NCI-H82 treated with DMSO at 0.1 percent for 48 hours (cell line): ENCODE results near the gene EPAS1.

Experiments used
- DNase-seq: peaks from one replicate; lab custom pipeline; 2025; ENCODE audit not compliant: unreplicated experiment; lab: John Stamatoyannopoulos, UW

The EPAS1 gene

DNA sequence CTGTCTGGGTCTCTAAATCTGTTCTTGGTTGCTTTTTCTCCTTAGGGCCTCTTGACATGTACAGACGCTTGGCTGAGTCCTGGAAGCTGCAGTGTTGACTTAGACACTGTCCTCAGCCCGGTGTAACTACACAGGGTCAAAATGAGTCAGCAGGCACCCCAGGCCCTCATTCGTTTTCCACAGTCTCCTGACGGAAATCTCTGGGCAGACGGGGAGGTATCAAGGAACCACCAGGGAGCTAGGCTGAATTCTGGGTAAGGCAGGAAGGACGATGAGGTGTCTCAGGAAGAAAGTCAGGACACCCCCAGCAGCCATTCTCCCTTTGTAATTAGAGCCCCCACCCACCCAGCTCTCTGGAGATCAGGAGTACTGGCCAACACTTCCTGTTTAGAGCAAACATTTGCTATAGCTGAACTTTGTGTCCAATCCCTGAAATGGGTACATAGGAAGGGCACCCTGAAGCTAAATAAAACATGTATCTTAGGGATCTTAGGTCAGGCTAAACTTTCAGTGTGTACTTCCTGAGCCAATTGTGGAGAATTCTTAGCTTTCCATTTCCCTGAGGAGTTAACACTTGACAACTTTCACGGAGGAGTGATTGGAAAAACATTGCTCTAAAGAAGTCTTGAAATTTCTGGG, 23.9 kb upstream of the EPAS1 start:
- DNase-seq = no peak

DNA sequence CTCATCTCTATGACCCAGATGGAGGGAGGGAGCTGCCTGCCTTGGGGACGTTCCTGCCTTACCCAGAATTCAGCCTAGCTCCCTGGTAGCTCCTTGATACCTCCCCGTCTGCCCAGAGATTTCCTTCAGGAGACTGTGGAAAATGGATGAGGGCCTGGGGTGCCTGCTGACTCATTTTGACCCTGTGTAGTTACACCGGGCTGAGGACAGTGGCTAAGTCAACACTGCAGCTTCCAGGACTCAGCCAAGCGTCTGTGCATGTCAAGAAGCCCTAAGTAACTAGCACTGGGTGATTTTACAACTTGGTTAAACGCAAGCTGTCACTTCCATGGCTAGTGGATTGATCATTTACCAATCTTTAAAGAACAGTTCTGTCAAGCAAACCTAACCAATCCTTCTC, 23.3 kb upstream of the EPAS1 start:
- DNase-seq = no peak

DNA sequence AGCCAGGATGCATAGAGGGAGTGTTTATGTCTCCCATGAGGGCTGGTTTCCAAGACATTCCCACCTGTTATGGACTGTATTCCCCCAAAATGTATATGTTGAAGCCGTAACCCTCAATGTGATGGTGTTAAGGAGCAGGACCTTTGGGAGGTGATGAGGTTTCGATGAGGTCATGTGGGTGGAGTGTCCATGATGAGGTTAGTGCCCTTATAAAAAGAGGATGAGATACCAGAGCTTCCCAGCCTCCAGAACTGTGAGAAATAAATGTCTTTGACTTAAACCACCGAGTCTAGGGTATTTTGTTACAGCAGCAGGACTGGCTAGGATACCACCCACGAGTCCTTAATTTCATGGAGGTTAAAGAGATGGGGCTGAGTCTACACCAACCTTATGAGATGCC, 22.6 kb upstream of the EPAS1 start:
- no peak for DNase-seq

DNA sequence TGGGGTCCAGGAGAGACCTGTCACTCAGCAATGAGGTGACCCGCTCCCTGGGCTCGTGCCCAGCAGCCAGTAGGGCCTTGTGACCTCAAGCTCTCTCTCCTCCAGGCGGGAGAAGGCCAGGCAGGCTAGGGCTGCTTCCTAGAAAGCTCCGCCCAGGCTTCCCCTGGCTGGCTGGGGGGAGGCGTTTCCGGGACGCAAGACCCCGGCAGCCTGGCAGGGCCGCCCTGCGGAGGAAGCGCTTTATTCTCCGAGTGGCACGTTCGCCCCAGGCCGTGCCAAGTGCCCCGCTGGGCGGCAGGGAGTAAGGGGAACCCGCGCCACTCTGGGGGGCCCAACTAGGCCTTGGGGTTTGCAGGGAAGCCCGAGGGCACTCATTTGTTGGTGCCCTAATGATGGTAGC, 21.2 kb upstream of the EPAS1 start:
- DNase-seq = no peak

DNA sequence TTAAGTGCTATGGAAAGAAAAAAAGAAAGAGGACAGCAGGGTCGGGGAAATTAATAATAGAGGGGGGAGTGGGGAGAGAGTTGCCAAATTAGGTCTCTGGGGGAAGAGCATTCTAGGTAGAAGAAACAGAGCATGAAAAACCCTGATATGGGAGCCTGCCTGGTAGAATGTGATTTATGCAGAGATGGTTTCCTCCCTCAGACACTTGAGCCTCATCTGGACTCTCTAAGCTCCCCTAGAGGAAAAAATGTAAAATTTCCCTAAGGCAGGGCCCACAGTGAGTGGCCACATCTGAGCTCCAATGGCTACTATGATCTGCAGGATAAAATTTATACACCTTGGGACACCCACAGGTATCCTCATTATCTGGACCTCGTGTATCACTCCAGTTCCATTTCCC, 20.6 kb upstream of the EPAS1 start:
- no peak for DNase-seq

DNA sequence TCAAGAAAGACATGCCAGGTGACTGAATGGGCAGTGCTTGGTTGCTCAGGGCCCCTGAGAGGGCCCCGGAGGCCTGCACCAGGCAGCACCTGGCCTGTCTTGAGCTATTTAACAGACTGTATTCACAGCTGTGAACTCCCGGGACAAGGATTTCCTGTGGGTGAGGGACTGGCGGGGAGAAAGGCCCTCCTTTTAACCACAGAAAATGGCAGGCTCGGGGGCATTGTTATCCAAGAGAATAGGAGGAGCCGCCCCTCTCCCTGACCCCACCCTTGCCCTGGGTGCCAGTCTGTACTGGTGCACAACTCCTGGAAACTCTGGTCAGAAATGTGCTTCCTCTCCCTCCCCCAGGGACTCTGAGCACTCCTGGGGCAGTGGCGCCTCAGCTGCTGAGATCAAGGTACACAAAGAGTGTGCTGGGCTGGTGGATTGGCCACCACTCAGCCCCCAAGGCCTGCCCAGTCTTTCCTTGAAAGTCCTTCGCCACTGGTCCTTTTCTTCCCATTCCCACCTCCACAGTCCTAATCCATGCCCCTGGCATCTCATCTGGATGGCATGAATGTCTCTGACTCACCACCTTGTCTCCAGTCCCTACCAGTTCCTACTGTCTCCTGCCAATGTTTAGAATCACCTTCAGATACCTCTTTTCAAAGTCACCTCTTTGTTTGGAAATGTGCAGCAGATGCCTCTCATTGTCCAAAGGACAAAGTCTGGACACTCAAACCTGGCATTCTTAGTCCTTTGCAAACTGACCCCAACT, 19.6 kb upstream of the EPAS1 start:
- DNase-seq = no peak

DNA sequence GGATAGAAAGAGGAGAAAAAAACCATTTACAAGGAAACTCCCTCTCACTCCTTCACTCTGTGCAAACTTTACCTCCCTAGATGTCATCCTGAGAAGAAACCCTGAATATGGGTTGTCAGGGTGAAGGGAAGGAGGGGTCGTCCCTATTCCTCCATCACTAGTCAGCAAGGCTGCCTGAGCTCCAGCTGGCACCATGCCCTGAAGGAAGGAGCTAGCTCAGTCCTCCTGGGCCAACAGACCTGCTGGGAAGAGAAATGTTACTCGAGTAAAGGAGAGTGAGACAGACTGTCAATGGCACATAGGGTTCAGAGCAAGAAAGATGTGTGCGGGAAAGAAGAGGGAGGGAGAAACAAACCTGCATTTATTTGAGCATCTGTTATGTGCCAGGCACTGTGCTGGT, 18.3 kb upstream of the EPAS1 start:
- no peak for DNase-seq

DNA sequence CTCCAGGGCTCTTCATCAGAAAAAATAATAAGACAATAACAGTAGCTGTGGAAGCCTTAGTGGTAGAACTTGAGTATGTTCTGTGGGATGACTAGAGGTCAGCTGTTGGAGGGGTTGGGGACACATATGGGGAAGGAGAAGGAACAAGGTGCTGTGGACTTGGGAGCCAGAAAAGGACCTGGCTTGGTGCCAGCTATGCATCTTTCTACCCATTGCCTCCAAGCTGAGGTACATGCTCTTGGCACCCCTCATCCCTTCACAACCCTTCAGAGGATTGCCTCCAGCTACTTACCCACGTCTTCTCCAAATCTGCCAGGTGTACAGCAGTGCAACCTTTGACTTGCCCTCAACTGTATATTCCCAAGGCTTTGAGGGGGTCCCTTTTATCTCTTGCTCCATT, 15.3 kb upstream of the EPAS1 start:
- no peak for DNase-seq

DNA sequence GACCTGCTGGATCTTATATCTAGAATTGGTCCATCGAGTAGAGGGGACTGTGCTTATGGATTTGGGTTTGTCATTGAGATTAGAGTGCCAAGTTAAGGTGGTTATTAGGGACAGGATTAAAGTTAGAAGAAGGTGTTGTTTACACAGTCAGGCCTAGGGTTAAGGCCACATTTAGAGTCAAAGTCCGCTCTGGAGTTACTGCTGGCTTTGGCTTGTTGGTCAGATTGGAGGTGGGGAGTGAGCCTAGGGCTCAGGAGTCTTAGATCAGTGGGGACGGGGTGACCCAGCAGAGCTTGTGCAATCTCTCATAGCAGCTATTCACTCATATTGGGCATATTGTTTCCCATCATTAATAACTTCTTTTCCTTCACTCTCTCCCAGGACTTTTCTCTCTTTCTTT, 13.5 kb upstream of the EPAS1 start:
- no peak for DNase-seq

DNA sequence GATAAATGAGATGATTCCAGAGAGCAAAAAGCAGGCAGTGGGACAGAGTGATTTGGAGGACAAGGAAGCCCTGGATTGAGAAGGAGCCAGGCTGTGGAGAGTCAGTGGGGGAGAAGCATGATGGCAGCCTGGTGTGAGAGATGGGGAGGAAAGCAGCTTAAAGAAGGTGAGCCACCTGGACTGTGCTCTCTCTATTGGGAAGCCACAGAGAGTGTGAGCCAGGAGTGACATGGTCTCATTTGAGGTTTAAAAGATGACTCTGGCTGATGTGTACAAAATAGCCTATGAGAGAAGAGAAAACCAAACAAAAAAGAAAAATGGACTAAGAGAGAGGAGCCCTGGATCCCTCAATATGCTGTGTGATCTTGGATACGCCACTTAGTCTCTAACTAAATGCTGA, 12.9 kb upstream of the EPAS1 start:
- DNase-seq = no peak

DNA sequence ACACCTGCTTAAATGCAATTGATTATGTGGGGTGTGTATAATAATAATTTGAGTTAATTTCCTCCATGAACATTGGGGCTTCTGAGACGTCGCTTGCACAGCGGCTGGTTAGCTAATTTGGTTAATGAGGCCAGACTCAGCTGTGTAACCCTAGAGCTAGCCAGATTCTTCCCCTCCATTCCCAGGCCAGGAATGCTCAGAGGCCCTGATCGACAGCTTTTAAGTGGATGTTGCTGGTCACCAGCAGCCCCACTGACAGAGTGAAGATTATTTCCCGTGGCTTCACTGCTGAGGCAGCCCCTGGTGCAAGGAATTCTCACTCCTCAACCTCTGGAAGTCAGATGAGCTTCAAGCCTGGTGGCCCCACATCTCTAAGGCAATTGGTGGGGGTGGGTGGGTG, 12.4 kb upstream of the EPAS1 start:
- no peak for DNase-seq

DNA sequence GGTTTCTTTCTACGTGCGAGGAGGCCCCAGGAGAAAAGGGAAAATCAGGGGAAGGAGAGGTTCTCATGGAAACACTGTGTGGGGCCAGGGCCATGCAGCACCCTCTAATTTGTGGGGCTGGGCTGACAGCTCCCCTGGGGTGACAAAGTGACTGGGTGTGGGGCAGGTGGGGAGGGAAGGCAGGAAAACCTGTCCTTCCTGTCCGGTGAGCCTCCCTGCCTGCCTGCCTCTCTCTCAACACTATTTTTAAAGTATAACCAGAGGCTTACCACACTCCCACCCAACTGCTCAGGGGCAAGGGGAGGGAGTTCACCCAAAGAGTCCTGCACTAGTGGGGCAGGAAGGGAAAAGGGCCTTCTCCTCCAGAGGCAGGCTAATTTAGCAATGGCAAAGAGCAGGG, 10.5 kb upstream of the EPAS1 start:
- no peak for DNase-seq

DNA sequence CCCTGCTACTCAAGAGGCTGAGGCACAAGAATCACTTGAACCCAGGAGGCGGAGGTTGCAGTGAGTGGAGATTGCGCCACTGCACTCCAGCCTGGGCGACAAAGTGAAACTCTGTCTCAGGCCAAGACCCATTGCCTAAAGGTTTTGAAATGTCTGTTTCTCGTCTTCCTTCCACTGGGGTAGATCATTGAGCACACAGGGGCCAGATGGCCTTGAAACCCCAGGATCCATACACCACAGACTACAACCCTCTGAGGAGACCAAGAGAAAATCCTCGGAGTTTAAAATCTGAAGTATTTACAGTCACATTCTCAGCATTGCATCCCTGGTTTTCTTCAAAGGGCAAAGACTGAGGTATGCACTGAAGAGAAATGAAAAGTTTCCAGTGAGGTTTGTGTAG, 7.1 kb upstream of the EPAS1 start:
- DNase-seq = no peak

DNA sequence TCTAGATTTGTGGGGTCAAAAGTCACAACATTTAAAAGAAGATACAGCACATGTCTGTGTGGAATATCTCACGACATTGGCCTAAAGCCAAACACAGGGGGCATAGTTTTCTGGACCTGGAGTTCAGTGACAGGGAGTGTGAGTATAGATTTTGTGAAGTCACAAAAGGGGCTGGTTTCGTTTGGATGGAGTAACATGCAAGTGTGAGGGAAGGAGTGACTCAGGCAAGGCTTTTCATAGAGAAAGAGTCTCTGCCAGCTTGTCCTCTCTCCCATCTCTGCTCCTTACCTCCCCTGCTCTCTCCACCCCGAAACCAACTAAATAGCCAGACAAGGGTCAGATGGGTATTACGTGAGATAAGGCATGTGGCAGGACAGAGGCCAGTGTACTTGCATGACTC, 3.7 kb upstream of the EPAS1 start:
- no peak for DNase-seq

DNA sequence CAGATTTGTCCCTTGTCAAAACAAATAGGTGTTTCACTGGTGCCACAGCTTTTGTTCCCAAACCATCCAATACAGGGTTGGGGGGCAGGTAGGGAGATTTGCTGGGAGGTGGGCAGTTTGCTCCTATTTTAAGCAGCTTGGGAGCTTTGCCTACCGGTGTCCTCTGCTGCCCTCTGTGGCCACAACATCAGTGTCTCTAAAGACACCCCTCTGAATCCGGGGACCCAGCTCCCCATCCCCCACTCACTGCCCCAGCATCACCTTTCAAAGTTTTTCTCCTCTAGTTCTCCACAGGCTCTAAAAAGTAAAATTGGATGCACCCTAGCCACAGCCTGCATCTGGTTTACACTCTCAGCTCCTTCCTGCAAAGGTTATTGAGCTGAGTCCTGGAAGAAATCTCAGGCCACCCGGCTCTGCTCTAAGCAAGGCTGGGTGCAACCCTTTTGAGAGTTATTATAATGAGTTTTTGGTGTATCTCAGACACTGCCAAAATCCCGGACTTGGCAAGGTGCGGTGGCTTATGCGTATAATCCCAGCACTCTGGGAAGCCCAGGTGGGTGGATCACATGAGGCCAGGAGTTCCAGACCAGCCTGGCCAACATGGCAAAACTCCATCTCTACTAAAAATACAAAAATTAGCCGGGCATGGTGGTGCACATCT, 2.9 kb upstream of the EPAS1 start:
- DNase-seq = no peak

DNA sequence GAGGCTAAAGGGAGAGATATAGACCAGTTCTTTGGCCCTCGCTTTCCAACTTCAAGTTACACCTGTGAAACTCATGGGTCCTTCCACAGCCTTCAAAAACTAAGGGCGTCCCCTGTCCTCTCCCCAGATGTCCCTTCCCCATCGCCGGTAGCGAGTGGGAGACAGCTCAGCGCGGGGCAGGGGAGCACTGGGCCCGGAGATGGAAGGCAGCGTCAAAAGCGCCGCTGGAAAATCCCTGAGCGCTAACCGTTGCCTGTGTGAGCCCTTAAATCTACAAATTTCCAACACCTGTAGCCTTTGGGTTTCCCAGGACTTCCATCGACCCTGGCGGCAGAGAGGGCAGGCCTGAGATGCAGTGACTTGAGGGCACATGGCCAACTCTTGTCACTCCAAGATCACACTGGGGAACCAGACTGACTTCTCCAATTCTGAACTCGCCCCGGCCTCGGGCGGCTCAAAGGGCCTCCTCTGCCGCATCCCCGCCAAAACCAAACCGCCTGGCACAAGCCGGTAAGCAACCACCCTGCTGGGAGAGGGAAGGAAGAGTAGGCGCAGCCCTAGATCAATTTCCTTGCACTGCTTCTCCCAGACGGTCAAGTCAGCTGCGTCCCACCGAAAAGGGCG, 879 bp upstream of the EPAS1 start:
- no peak for DNase-seq

DNA sequence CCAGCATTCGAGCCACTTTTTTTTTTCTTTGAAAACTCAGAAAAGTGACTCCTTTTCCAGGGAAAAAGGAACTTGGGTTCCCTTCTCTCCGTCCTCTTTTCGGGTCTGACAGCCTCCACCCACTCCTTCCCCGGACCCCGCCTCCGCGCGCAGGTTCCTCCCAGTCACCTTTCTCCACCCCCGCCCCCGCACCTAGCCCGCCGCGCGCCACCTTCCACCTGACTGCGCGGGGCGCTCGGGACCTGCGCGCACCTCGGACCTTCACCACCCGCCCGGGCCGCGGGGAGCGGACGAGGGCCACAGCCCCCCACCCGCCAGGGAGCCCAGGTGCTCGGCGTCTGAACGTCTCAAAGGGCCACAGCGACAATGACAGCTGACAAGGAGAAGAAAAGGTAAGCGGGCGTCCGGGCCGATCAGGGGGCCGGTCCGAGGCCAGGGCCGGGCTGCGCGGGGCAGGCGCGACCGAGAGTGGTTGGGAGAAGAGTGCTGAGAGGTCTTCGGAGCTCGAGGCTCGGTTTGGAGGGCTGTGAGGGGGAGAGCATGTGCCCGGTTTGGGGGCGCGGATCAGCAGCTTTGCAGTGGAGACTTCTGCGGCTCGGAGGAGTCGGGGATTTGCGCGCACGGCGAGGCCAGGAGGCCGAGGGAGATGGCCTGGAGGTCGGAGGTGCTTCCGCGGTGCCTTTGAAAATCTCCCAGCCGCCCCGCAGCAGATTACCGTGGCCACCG, 502 bp downstream of the EPAS1 start:
- no peak for DNase-seq

DNA sequence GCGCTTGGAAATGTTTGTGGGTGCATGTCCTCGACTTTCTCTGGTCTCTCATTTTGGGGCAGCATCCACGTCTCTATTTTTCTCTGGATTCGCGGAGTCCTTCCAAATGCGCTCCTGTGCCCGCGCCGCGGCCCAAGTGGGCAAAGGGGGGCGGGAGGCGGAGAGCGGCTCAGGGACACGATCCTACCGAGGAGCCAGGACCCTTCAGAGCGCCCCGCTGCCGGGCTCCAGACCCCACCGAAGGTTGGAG, 990 bp downstream of the EPAS1 start:
- DNase-seq = no peak

DNA sequence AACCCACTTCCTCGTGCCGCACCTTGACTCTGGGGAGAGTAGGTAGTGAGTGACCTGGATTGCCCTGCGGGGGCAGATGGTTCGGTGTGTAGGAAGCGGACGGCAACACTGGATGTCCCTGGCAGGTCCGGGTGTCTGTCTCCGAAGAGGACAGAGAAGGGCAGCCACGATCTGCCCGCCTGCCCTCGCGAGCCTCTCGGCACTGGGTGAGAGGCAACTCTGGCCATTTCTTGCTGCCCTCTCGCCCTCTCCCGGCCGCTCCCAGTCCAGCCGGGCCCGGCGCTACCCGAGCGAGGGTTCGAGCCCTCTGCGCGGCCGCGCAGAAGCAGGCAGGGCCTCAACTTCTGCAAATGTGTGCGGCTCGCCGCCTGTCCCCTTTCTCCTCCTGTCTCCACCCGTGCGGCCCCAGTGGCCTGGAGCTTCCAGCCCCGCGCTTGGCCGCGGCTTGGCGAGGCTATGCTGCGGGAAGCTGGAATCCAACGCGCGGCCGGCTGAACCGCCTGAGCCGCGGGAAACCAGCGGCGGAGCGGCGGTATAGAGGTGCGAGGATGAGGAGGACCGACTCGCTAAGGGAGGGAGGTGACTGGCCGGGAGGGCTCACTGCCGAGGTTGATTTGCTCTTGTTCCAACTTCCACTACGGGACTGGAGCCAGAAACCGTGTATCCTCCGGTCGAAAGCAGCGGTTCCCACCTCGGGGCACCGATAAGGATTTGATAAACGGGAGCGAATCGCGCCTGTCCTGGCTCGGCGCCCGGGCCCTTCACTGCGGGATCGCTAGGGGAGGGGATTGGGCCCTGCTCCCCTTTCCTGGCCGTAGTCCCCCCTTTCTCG, 1.5 kb downstream of the EPAS1 start:
- no peak for DNase-seq

DNA sequence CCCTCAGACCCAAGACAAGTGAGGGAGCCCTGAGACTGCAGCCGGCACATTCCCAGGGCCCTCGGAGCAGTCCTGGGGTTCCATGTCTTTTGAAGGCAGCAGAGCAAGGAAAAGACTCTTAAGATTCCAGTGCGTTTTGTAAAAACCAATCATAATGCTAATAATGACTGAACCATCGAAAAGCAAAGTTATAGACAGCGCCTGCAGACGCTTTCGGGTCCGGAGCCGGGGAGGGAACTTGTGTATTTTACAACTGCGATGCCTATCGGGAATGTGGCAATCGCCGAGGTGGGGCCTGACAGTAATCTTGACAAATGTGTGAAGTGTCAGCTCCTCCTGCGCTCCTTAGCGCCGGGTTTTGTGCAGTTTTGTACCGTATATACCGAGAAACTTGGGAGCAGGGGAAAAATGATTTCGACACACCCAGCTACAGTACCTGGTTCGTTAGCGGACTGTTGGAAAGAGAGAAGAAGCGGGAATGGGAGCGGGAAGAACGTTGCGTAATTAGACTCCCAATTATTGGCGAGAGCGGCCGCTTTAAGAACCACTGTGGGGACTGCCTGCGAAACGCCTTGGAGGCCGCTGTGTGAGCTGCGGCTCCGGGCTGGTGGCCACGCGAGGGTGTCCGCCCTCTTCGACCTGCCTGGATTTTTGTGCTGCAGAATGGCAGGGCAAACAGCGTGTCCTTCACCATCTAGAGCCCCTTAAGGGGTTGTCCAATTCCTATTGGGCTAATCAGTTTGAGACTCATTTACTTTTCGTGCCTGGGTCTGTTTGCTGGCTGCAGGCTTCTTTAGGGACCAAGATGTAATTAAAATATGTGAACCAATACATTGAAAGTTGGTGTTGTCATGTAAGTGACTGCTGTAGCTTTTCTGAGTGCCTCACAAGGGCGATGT, 2.4 kb downstream of the EPAS1 start:
- DNase-seq = peak; percentile 59
